ENCODE data around the gene RNF217.

Gene RNF217

DNA sequence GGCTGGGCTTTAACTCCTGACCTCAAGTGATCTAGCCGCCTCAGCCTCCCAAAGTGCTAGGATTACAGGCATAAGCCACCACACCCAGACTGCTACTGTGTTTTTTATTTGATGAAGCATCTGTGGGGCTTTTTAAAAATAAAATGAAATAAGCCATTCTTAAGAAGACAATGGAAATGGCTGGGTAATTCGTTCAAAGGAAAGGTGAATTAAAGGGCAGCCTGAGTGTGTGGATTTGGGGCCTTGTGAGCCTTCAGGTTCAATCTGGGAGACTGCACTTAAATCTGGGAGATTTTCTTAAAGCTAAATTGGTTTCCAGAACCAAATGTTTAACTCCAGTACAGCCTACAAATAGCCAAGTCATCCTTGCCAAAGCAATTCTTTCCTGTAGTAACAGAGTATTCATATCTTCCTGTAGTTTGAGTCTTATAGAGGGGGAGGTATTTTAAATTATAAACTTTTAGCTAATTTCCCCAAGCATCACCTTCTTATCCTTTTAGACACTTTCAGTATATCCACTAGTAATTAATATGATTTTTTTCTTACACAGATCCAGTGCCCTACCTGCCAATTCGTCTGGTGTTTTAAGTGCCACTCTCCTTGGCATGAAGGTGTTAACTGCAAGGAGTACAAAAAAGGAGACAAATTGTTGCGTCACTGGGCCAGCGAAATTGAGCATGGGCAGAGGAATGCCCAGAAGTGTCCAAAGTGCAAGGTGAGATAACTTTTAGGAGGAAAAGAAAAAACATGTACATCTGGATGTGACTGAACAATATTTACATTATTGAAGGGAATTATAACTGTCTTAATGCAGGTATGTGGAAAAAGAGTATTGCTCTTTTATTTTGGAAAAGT lies 95.4 kb downstream of the RNF217 start:
- ChIA-PET POLR2A (no interaction called here), CTCF (interaction anchor here (1.9 kb wide), 1 partner anchor 10 kb away, joined by 4 read pairs; no protein-coding TSS in a partner anchor)
- TF ChIP-seq, protein P1, sequence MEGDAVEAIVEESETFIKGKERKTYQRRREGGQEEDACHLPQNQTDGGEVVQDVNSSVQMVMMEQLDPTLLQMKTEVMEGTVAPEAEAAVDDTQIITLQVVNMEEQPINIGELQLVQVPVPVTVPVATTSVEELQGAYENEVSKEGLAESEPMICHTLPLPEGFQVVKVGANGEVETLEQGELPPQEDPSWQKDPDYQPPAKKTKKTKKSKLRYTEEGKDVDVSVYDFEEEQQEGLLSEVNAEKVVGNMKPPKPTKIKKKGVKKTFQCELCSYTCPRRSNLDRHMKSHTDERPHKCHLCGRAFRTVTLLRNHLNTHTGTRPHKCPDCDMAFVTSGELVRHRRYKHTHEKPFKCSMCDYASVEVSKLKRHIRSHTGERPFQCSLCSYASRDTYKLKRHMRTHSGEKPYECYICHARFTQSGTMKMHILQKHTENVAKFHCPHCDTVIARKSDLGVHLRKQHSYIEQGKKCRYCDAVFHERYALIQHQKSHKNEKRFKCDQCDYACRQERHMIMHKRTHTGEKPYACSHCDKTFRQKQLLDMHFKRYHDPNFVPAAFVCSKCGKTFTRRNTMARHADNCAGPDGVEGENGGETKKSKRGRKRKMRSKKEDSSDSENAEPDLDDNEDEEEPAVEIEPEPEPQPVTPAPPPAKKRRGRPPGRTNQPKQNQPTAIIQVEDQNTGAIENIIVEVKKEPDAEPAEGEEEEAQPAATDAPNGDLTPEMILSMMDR (IDR thresholded peaks at IDR 0.05; ENCODE audit: insufficient read depth, low read length, missing control alignments): no peak
- H3K4me3 ChIP-seq (ENCODE audit: low read depth, low read length): no peak overlapping the region
- no peak for DNase-seq (ENCODE audit: low read depth, low spot score)

DNA sequence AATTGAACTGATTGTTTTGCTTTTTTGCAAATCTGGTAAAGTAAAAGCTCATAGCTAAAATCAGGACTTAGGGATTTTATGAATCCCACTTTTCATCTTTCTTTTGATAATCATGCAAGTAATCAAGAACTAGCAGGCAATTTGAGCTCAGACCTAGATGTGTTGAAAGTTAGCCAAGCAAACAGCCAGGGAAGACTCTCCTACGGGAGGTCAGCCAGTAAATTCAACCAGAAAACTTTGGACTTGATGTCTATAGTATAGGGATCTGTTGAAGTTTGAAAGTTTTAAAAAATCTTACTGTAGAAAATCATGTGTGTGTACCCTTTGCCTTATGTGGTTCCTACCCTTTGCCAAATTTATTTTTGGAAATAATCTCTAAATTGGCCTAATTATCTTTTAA lies 96.3 kb downstream of the RNF217 start:
- ChIA-PET POLR2A (no interaction called here), CTCF (no interaction called here)
- no peak overlapping the region for H3K4me3 ChIP-seq (ENCODE audit: low read depth, low read length)
- TF ChIP-seq, protein P1 (IDR thresholded peaks at IDR 0.05; ENCODE audit: insufficient read depth, low read length, missing control alignments): no peak
- no peak for DNase-seq (ENCODE audit: low read depth, low spot score)

DNA sequence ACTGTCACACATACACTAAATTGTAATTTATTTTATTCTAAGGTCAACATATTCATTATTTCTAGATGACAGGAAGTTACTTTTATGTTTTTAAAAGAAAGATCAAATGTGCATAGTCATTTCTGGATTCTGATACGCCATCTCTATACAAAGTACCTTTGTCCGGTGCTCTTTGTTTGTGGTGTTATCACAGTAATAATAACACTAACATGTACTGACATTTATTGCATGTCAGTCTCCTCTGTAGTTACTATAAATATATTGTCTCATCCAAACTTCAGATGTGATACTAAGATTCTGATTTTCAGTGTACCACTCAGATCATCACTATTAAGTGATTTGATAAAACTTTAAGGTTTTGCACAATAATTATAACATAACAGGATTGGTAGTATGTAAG lies 101.1 kb downstream of the RNF217 start:
- ChIA-PET POLR2A (no interaction called here), CTCF (no interaction called here)
- no peak overlapping the region for H3K4me3 ChIP-seq (ENCODE audit: low read depth, low read length)
- TF ChIP-seq, protein P1 (IDR thresholded peaks at IDR 0.05; ENCODE audit: insufficient read depth, low read length, missing control alignments): no peak
- DNase-seq (ENCODE audit: low read depth, low spot score): no peak

DNA sequence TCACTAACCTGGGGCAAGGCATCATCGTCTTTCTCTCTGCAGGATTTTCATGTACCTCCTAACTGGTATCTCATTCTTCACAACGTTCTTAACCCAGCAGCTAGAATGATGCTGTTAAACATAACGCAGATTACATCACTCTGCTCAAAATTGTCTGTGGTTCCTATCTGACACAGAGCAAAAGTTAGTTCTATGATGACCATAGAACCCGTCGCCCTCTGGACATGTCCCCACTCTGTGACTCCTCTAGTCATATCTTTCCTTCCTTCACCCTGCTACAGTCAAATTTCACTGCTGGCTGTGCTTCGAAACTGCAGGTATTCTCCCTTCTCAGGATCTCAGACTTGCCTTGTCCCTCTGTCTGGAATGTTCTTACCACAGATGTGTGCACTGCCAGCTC lies 103.9 kb downstream of the RNF217 start:
- ChIA-PET POLR2A (no interaction called here), CTCF (interaction anchor here (1.2 kb wide), 1 partner anchor 13 kb away, joined by 3 read pairs; no protein-coding TSS in a partner anchor)
- DNase-seq (ENCODE audit: low read depth, low spot score): no peak
- no peak overlapping the region for H3K4me3 ChIP-seq (ENCODE audit: low read depth, low read length)
- TF ChIP-seq, protein P1 (IDR thresholded peaks at IDR 0.05; ENCODE audit: insufficient read depth, low read length, missing control alignments): no peak

DNA sequence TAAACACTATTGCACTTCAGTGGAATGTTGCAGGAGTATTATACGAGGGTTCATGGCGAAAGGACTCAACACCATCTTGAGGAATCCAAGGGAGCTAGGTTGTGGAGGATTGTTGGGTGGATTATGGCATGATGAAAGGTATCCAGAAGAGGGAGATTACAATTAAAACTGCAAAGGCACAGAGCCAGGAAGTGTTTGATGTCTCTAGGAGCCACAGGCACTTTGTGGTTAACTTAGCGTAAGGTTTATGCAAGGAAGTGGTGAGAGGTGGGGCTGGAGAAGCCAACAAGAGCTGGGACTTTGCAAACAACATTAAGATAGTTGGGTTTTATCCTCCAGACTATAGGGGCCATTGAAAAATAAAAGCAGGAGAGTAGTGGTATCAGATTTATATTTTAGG lies 104.7 kb downstream of the RNF217 start:
- TF ChIP-seq, protein P1 (IDR thresholded peaks at IDR 0.05; ENCODE audit: insufficient read depth, low read length, missing control alignments): no peak
- H3K4me3 ChIP-seq (ENCODE audit: low read depth, low read length): no peak overlapping the region
- DNase-seq (ENCODE audit: low read depth, low spot score): no peak
- CTCF ChIA-PET: interaction anchor here (1.2 to 1.4 kb wide), 3 partner anchors 10 to 47 kb away, joined by 3 to 5 read pairs (median 4); no protein-coding TSS in a partner anchor
- POLR2A ChIA-PET: no interaction called here

DNA sequence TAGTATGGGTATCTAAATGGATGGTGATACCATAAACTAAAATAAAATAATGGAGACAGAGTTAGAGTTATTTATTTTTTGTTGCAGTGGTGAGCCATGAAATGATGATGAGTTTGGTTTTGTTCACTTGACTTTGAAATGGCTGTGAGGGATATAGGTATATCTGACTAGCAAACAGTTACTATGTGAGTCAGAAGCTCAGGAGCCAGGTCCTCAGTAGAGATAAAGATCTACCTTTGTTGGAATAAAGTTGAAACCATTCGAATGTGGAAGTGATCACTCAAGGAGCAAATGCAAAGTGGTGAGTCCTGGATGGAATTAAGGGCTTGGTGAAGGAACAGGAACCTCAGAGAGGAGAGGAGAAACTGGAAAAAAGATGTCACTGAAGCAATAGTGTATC lies 105.3 kb downstream of the RNF217 start:
- ChIA-PET POLR2A (no interaction called here), CTCF (interaction anchor here (1.3 to 1.4 kb wide), 2 partner anchors 11 to 46 kb away, joined by 4 to 5 read pairs; no protein-coding TSS in a partner anchor)
- no peak for DNase-seq (ENCODE audit: low read depth, low spot score)
- no peak overlapping the region for H3K4me3 ChIP-seq (ENCODE audit: low read depth, low read length)
- TF ChIP-seq, protein P1 (IDR thresholded peaks at IDR 0.05; ENCODE audit: insufficient read depth, low read length, missing control alignments): no peak
